Vagina (tissue), 2 donors: Measurements from ENCODE around the gene ANKS6. TPM values are rescaled to one million over a fixed set of nuclear protein-coding genes. Genes with fewer than 3 reads are reported as not detected.

Source experiments
- DNase-seq, 2 donors: peaks; one replicate each; pipeline ENCODE4 v3.0.0-alpha.2; 2017; ENCODE audit errors: extremely low spot score in 2 of 2
- H3K27ac ChIP-seq: fragments of 200-600 bp; sonication (generic); one replicate; pipeline ENCODE4 v1.5.1; 2019
- H3K27me3 ChIP-seq: fragments of 200-600 bp; sonication (generic); one replicate; pipeline ENCODE4 v1.5.1; 2019
- H3K36me3 ChIP-seq, 2 donors: fragments of 200-600 bp; sonication (generic); one replicate each; pipeline ENCODE4 v1.5.1; 2017 to 2019
- H3K4me1 ChIP-seq: fragments of 200-600 bp; sonication (generic); one replicate; pipeline ENCODE4 v1.5.1; 2019
- H3K4me3 ChIP-seq, 2 donors: fragments of 200-600 bp; sonication (generic); 1 replicate in 1 of 2; 2 replicates in 1 of 2; pipeline ENCODE4 v1.5.1; 2016 to 2019
- H3K9me3 ChIP-seq: fragments of 200-600 bp; sonication (generic); one replicate; pipeline ENCODE4 v1.5.1; 2019
- POLR2A ChIP-seq, 2 donors: fragments of 450-650 bp; IDR thresholded peaks; one replicate each; pipeline ENCODE4 v1.6.1; 2017; ENCODE audit warnings: antibody characterized with exemption in 2 of 2, mild to moderate bottlenecking in 2 of 2, moderate library complexity in 2 of 2
- POLR2AphosphoS5 ChIP-seq, 2 donors: sonication (generic); formaldehyde crosslinking; IDR thresholded peaks; one replicate each; pipeline ENCODE4 v1.9.0; 2017; ENCODE audit warnings: antibody characterized with exemption in 2 of 2, mild to moderate bottlenecking in 2 of 2, low read depth in 1 of 2; ENCODE audit not compliant: insufficient read depth in 1 of 2
- intact Hi-C: fragments of 100-400 bp; cut with DNase I; formaldehyde crosslinking; loops from one replicate; pipeline ENCODE4 v1.15.1; 2023
- total RNA-seq: library from RNA; depleted of rRNA; stranded (reverse); fragments of >200 nt; gene quantifications from one replicate; pipeline ENCODE4 v1.2.3, GENCODE V29; 2016
- TF ChIP-seq, protein P1 (sequence below), 3 experiments: fragments of 450-650 bp in 2 of 3; fragments of 200-600 bp in 1 of 3; sonication (generic) in 1 of 3; IDR thresholded peaks; one replicate each; pipeline ENCODE4 v1.5.1; 2017 to 2019; ENCODE audit warnings: antibody characterized with exemption in 3 of 3, mild to moderate bottlenecking in 2 of 3, moderate library complexity in 2 of 3

Gene ANKS6
- total RNA-seq, 1 donor from 2014 or later = 10.8 TPM

DNA sequence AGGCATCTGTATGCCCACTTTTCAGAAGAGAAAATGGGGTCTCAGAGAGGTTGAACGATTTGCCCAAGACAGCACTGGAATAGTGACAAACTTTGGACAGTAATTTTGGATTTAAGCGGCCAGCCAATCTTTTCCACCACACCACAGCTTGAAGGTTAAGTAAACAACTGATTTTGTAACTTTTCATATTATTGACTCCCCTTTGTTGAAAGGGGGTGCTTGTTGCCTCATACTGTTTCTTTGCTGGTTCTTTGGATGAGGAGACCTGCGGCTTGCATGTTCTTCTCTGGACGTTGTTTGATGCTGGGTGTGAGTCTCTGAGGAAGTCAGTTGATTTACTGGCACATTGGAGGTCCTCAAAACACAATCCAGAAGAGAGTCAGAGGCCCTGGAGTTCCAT lies 76.0 kb downstream of the ANKS6 start:
- Histone ChIP-seq H3K4me3 (no peak overlapping the region), H3K27ac (no peak overlapping the region), H3K4me1 (no peaks in the 10 kb centered on the region), H3K27me3 (no peaks in the 10 kb centered on the region), H3K36me3 (no peaks in the 10 kb centered on the region), H3K9me3 (no peaks in the 10 kb centered on the region)
- intact Hi-C loops = no loop called here
- TF ChIP-seq POLR2A (IDR thresholded peaks at IDR 0.05) (no peak), POLR2AphosphoS5 (IDR thresholded peaks at IDR 0.05; ENCODE audit: insufficient read depth in 1 of 2, low read depth in 1 of 2) (no peak)
- TF ChIP-seq, protein P1, sequence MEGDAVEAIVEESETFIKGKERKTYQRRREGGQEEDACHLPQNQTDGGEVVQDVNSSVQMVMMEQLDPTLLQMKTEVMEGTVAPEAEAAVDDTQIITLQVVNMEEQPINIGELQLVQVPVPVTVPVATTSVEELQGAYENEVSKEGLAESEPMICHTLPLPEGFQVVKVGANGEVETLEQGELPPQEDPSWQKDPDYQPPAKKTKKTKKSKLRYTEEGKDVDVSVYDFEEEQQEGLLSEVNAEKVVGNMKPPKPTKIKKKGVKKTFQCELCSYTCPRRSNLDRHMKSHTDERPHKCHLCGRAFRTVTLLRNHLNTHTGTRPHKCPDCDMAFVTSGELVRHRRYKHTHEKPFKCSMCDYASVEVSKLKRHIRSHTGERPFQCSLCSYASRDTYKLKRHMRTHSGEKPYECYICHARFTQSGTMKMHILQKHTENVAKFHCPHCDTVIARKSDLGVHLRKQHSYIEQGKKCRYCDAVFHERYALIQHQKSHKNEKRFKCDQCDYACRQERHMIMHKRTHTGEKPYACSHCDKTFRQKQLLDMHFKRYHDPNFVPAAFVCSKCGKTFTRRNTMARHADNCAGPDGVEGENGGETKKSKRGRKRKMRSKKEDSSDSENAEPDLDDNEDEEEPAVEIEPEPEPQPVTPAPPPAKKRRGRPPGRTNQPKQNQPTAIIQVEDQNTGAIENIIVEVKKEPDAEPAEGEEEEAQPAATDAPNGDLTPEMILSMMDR (IDR thresholded peaks at IDR 0.05) = no peak
- no peak for DNase-seq

DNA sequence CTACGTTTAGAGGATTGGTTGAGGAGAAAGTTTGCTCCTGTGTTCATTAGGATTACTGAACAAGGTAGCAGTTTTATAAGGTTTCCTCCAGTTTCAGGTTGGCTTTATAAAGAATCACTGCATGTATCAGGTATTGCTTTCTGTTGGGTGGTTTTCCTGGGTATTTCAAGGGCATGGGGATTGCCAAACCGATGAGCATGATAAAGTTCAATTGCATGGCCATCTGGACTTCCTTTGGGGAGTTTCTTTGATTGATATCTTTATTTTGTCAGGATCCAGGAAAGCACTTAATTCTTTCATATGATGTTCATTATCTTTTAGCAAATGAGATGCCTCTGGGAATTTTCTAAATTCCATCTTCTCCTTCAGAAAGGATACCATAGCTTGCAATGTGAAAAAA lies 77.3 kb downstream of the ANKS6 start:
- DNase-seq = no peak
- Histone ChIP-seq H3K36me3 (no peaks in the 10 kb centered on the region), H3K4me1 (no peaks in the 10 kb centered on the region), H3K27ac (no peak overlapping the region), H3K9me3 (no peaks in the 10 kb centered on the region), H3K27me3 (no peaks in the 10 kb centered on the region), H3K4me3 (no peak overlapping the region)
- no peak for TF ChIP-seq POLR2A (IDR thresholded peaks at IDR 0.05)
- TF ChIP-seq, protein P1 (IDR thresholded peaks at IDR 0.05) = no peak
- TF ChIP-seq POLR2AphosphoS5 (IDR thresholded peaks at IDR 0.05; ENCODE audit: insufficient read depth in 1 of 2, low read depth in 1 of 2) = no peak
- intact Hi-C loops = no loop called here

- H3K4me1 ChIP-seq = no peaks in the 10 kb centered on the region
- no peak for DNase-seq
- TF ChIP-seq, protein P1 (IDR thresholded peaks at IDR 0.05) = no peak
- TF ChIP-seq POLR2A (IDR thresholded peaks at IDR 0.05) (no peak), POLR2AphosphoS5 (IDR thresholded peaks at IDR 0.05; ENCODE audit: insufficient read depth in 1 of 2, low read depth in 1 of 2) (no peak)
- no peak overlapping the region for H3K27ac ChIP-seq
- H3K4me3 ChIP-seq = no peak overlapping the region
- H3K36me3 ChIP-seq = no peaks in the 10 kb centered on the region
- H3K27me3 ChIP-seq = no peaks in the 10 kb centered on the region
- intact Hi-C loops = loop anchor here (5.0 kb wide), 1 partner anchor 867 kb away; no protein-coding TSS in a partner anchor
- H3K9me3 ChIP-seq = no peaks in the 10 kb centered on the region
Observed at GRCh38 chr9:98714833-98715232, 81.5 kb downstream of the ANKS6 start.

DNA sequence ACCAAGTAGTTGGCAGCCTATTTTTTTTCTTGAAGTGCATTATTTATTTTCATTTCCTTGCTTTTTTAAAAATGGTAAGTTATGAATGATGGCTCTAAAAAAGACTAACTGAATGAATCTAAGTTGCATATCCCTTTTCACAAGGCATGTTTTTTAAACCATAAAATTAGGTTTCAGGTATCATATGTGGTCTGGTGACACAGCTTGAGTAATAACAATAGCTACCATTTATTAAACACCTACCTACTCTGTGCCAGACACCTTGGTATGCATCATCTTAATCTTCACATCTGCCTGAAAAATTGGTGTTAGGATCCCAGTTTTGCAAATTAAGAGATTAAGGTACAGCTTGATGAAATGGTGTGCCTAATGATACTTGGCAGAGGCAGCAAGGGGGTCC lies 83.4 kb downstream of the ANKS6 start:
- H3K27me3 ChIP-seq = no peaks in the 10 kb centered on the region

More for the DNA sequence above, 83.4 kb downstream of the ANKS6 start:
- Histone ChIP-seq H3K36me3 (no peaks in the 10 kb centered on the region), H3K4me1 (peaks cover 4% of the 10 kb centered on the region), H3K9me3 (no peaks in the 10 kb centered on the region), H3K4me3 (no peak overlapping the region), H3K27ac (no peak overlapping the region)
- no peak for DNase-seq
- TF ChIP-seq POLR2AphosphoS5 (IDR thresholded peaks at IDR 0.05; ENCODE audit: insufficient read depth in 1 of 2, low read depth in 1 of 2) (no peak), POLR2A (IDR thresholded peaks at IDR 0.05) (no peak)
- TF ChIP-seq, protein P1 (IDR thresholded peaks at IDR 0.05) = no peak
- intact Hi-C loops = loop anchor here (5.0 kb wide), 1 partner anchor 869 kb away; no protein-coding TSS in a partner anchor
